GM23338 (cell line): ENCODE measurements around the gene GRK5. TPM values are rescaled to one million over a fixed set of nuclear protein-coding genes. Genes with fewer than 3 reads are reported as not detected.

ENCODE experiments used
- ATAC-seq: fragments of 200-7000 bp; cut with Tn5 transposase; 3 replicates; pipeline ENCODE4 v1.9.1; 2020
- DNase-seq: peaks from one replicate; pipeline ENCODE4 v3.0.0-alpha.2; 2015; ENCODE audit warnings: low spot score
- H2AFZ ChIP-seq: fragments of 200-600 bp; sonication (generic); 2 replicates; pipeline ENCODE4 v1.8.0; 2016; ENCODE audit warnings: antibody characterized with exemption, mild to moderate bottlenecking, moderate library complexity
- H3F3A ChIP-seq: fragments of 200-600 bp; sonication (generic); replicated peaks from 2 replicates; pipeline ENCODE4 v1.8.0; 2017; ENCODE audit warnings: antibody characterized with exemption, mixed run types, low read depth
- H3K27ac ChIP-seq: fragments of 200-600 bp; sonication (generic); 2 replicates; pipeline ENCODE4 v1.6.1; 2016; ENCODE audit warnings: low read depth
- H3K27me3 ChIP-seq: fragments of 200-600 bp; sonication (generic); 2 replicates; pipeline ENCODE4 v1.8.0; 2016; ENCODE audit warnings: mild to moderate bottlenecking, mixed run types, moderate library complexity; ENCODE audit not compliant: insufficient read depth
- H3K36me3 ChIP-seq: fragments of 200-600 bp; sonication (generic); 2 replicates; pipeline ENCODE4 v1.8.0; 2016; ENCODE audit warnings: mild to moderate bottlenecking; ENCODE audit not compliant: insufficient read depth
- H3K4me1 ChIP-seq: fragments of 200-600 bp; sonication (generic); 2 replicates; pipeline ENCODE4 v1.8.0; 2016; ENCODE audit warnings: mild to moderate bottlenecking, moderate library complexity; ENCODE audit not compliant: insufficient read depth
- H3K4me2 ChIP-seq: fragments of 200-600 bp; sonication (generic); 2 replicates; pipeline ENCODE4 v1.7.1; 2017; ENCODE audit warnings: mixed run types
- H3K4me3 ChIP-seq: fragments of 200-600 bp; sonication (generic); 2 replicates; pipeline ENCODE4 v1.6.1; 2016; ENCODE audit warnings: mixed run types
- H3K79me2 ChIP-seq: fragments of 200-600 bp; sonication (generic); replicated peaks from 2 replicates; pipeline ENCODE4 v1.8.0; 2017; ENCODE audit warnings: mild to moderate bottlenecking; ENCODE audit not compliant: insufficient read depth
- H3K9me2 ChIP-seq: fragments of 200-600 bp; sonication (generic); 2 replicates; pipeline ENCODE4 v1.8.0; 2017; ENCODE audit not compliant: insufficient read depth
- H4K20me1 ChIP-seq: fragments of 200-600 bp; sonication (generic); replicated peaks from 2 replicates; pipeline ENCODE4 v1.8.0; 2017; ENCODE audit warnings: mild to moderate bottlenecking; ENCODE audit not compliant: insufficient read depth
- H3K27ac Mint-ChIP-seq: 2 replicates; pipeline ENCODE4 v1.8.0; 2020; ENCODE audit warnings: inconsistent platforms, mild to moderate bottlenecking, moderate library complexity, mixed read lengths
- H3K27me3 Mint-ChIP-seq: 3 replicates; pipeline ENCODE4 v1.8.0; 2022; ENCODE audit warnings: low read depth, mild to moderate bottlenecking, moderate library complexity, mixed read lengths, inconsistent platforms; ENCODE audit not compliant: insufficient read depth, poor library complexity
- H3K36me3 Mint-ChIP-seq: 3 replicates; pipeline ENCODE4 v1.8.0; 2021; ENCODE audit warnings: low read depth, mild to moderate bottlenecking, inconsistent platforms, moderate library complexity, mixed read lengths
- H3K4me1 Mint-ChIP-seq: 3 replicates; pipeline ENCODE4 v1.8.0; 2020; ENCODE audit warnings: mild to moderate bottlenecking, inconsistent platforms, mixed read lengths
- H3K4me3 Mint-ChIP-seq: 3 replicates; pipeline ENCODE4 v1.8.0; 2021; ENCODE audit warnings: moderate library complexity, mild to moderate bottlenecking, inconsistent platforms, mixed read lengths
- H3K9me3 Mint-ChIP-seq: 3 replicates; pipeline ENCODE4 v1.8.0; 2020; ENCODE audit warnings: moderate library complexity, mild to moderate bottlenecking, inconsistent platforms, mixed read lengths
- EZH2 ChIP-seq: fragments of 200-600 bp; sonication (generic); IDR thresholded peaks from one replicate; pipeline ENCODE4 v1.8.0; 2017; ENCODE audit warnings: antibody characterized with exemption, mild to moderate bottlenecking, low read depth; ENCODE audit not compliant: unreplicated experiment
- EZH2phosphoT487 ChIP-seq: fragments of 200-600 bp; sonication (generic); IDR thresholded peaks from one replicate; pipeline ENCODE4 v1.8.1; 2018; ENCODE audit warnings: antibody characterized with exemption; ENCODE audit not compliant: unreplicated experiment
- JUNB ChIP-seq: IDR thresholded peaks from one replicate; pipeline ENCODE4 v1.6.1; 2016; ENCODE audit warnings: antibody characterized with exemption; ENCODE audit not compliant: unreplicated experiment
- NANOG ChIP-seq: IDR thresholded peaks from 2 replicates; pipeline ENCODE4 v1.6.1; 2016; ENCODE audit warnings: antibody characterized with exemption, borderline replicate concordance
- POLR2AphosphoS5 ChIP-seq: IDR thresholded peaks from 2 replicates; pipeline ENCODE4 v1.6.1; 2016; ENCODE audit warnings: antibody characterized with exemption, low read depth
- STAT1 ChIP-seq: IDR thresholded peaks from one replicate; pipeline ENCODE4 v1.6.1; 2016; ENCODE audit warnings: antibody characterized with exemption; ENCODE audit not compliant: unreplicated experiment
- ZNF114 ChIP-seq: fragments of 250-450 bp; sonication (Bioruptor Pico); IDR thresholded peaks from 2 replicates; pipeline ENCODE4 v1.5.0; 2020; ENCODE audit warnings: mild to moderate bottlenecking, moderate library complexity
- ZNF331 ChIP-seq: fragments of 250-450 bp; sonication (Bioruptor Pico); IDR thresholded peaks from 2 replicates; pipeline ENCODE4 v1.5.0; 2020; ENCODE audit warnings: low read depth, mild to moderate bottlenecking, moderate library complexity
- ZNF462 ChIP-seq: fragments of 250-450 bp; sonication (Bioruptor Pico); IDR thresholded peaks from 2 replicates; pipeline ENCODE4 v1.5.0; 2020; ENCODE audit warnings: mild to moderate bottlenecking, moderate library complexity
- polyA plus RNA-seq: library from polyadenylated mRNA; unstranded; fragments of >200 nt; fragmentation: Nextera tagmentation; extraction: Ambion mirVana; gene quantifications from 2 replicates; pipeline ENCODE4 v1.2.1, GENCODE V29; 2016
- total RNA-seq: library from RNA; depleted of rRNA; stranded (reverse); fragments of >200 nt; shearing (Covaris generic); gene quantifications from 2 replicates; pipeline ENCODE4 v1.2.3, GENCODE V29; 2014
- TF ChIP-seq, protein P1 (sequence below): IDR thresholded peaks from one replicate; pipeline ENCODE4 v1.6.1; 2018; ENCODE audit warnings: antibody characterized with exemption; ENCODE audit not compliant: unreplicated experiment
- TF ChIP-seq, protein P2 (sequence below), 2 experiments: fragments of 200-600 bp in 1 of 2; sonication (generic) in 1 of 2; conservative IDR thresholded peaks; 2 replicates each; pipeline versions ENCODE4 v1.5.1 to v1.6.1; 2016 to 2017; ENCODE audit warnings: antibody characterized with exemption in 2 of 2, low read depth in 2 of 2, mild to moderate bottlenecking in 2 of 2, moderate library complexity in 1 of 2

Gene GRK5
- total and polyA plus RNA-seq, 2 experiments from 2014 or later, result 0.53 to 2.0 TPM

GRCh38 chr10:119352807-119353206 is 145.4 kb downstream of the GRK5 start:
- no peaks in the 10 kb centered on the region; the same call in 2 of the 3 replicates for H3K4me1 Mint-ChIP-seq
- ATAC-seq, result no peak
- no peak overlapping the region for H3K4me3 Mint-ChIP-seq
- Histone ChIP-seq H3K4me1 (no peaks in the 10 kb centered on the region), H2AFZ (no peak overlapping the region), H3K27me3 (no peaks in the 10 kb centered on the region), H4K20me1 (no peaks in the 10 kb centered on the region), H3K36me3 (no peaks in the 10 kb centered on the region), H3K4me2 (no peak overlapping the region), H3K79me2 (no peaks in the 10 kb centered on the region), H3K4me3 (no peak overlapping the region), H3K27ac (no peak overlapping the region), H3K9me2 (0 out of 2 replicates have a peak, but pooled peaks cover 3% of the 10 kb centered on the region), H3F3A (no peaks in the 10 kb centered on the region)
- no peak for TF ChIP-seq POLR2AphosphoS5
- TF ChIP-seq STAT1, result no peak
- TF ChIP-seq, protein P1, sequence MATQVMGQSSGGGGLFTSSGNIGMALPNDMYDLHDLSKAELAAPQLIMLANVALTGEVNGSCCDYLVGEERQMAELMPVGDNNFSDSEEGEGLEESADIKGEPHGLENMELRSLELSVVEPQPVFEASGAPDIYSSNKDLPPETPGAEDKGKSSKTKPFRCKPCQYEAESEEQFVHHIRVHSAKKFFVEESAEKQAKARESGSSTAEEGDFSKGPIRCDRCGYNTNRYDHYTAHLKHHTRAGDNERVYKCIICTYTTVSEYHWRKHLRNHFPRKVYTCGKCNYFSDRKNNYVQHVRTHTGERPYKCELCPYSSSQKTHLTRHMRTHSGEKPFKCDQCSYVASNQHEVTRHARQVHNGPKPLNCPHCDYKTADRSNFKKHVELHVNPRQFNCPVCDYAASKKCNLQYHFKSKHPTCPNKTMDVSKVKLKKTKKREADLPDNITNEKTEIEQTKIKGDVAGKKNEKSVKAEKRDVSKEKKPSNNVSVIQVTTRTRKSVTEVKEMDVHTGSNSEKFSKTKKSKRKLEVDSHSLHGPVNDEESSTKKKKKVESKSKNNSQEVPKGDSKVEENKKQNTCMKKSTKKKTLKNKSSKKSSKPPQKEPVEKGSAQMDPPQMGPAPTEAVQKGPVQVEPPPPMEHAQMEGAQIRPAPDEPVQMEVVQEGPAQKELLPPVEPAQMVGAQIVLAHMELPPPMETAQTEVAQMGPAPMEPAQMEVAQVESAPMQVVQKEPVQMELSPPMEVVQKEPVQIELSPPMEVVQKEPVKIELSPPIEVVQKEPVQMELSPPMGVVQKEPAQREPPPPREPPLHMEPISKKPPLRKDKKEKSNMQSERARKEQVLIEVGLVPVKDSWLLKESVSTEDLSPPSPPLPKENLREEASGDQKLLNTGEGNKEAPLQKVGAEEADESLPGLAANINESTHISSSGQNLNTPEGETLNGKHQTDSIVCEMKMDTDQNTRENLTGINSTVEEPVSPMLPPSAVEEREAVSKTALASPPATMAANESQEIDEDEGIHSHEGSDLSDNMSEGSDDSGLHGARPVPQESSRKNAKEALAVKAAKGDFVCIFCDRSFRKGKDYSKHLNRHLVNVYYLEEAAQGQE, result no peak
- TF ChIP-seq, protein P2, sequence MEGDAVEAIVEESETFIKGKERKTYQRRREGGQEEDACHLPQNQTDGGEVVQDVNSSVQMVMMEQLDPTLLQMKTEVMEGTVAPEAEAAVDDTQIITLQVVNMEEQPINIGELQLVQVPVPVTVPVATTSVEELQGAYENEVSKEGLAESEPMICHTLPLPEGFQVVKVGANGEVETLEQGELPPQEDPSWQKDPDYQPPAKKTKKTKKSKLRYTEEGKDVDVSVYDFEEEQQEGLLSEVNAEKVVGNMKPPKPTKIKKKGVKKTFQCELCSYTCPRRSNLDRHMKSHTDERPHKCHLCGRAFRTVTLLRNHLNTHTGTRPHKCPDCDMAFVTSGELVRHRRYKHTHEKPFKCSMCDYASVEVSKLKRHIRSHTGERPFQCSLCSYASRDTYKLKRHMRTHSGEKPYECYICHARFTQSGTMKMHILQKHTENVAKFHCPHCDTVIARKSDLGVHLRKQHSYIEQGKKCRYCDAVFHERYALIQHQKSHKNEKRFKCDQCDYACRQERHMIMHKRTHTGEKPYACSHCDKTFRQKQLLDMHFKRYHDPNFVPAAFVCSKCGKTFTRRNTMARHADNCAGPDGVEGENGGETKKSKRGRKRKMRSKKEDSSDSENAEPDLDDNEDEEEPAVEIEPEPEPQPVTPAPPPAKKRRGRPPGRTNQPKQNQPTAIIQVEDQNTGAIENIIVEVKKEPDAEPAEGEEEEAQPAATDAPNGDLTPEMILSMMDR (conservative IDR thresholded peaks at IDR 0.05; ENCODE audit: low read depth in 2 of 2), result no peak
- TF ChIP-seq EZH2, result no peak
- no peak for TF ChIP-seq ZNF462
- TF ChIP-seq ZNF331 (CRISPR knock-in tag), result no peak
- TF ChIP-seq JUNB, result no peak
- TF ChIP-seq NANOG, result no peak
- no peak for TF ChIP-seq EZH2phosphoT487
- no peak for TF ChIP-seq ZNF114
- H3K27ac Mint-ChIP-seq, result no peak overlapping the region
- peaks cover 43% of the 10 kb centered on the region for H3K9me3 Mint-ChIP-seq
- peaks cover 16% of the 10 kb centered on the region; the same call in 2 of the 3 replicates for H3K36me3 Mint-ChIP-seq
- no peak for DNase-seq
- peaks cover 5% of the 10 kb centered on the region for H3K27me3 Mint-ChIP-seq
